HepG2 (cell line): Measurements from ENCODE around the gene NCAPD2. TPM values are rescaled to one million over a fixed set of nuclear protein-coding genes. Genes with fewer than 3 reads are reported as not detected.
A peak's percentile ranks its signal among the peaks of the same experiment; 100 is the strongest.

ENCODE experiments used
- ADNP ChIP-seq: sonication (generic); formaldehyde crosslinking; IDR thresholded peaks from 2 replicates; pipeline ENCODE4 v1.4.0; 2020; ENCODE audit warnings: missing genetic modification reagents
- CBX5 ChIP-seq: sonication (generic); formaldehyde crosslinking; IDR thresholded peaks from 2 replicates; pipeline ENCODE4 v1.4.0; 2020; ENCODE audit warnings: missing genetic modification reagents, borderline replicate concordance
- CC2D1A ChIP-seq: sonication (generic); formaldehyde crosslinking; IDR thresholded peaks from 2 replicates; pipeline ENCODE4 v1.8.1; 2023; ENCODE audit warnings: mild to moderate bottlenecking, missing genetic modification reagents
- HCFC1 ChIP-seq: fragments of 150-350 bp; IDR thresholded peaks from 2 replicates; pipeline ENCODE4 v1.6.1; 2014; ENCODE audit warnings: low read depth, low read length
- HMGA1 ChIP-seq: sonication (generic); formaldehyde crosslinking; conservative IDR thresholded peaks from 2 replicates; pipeline ENCODE4 v1.4.0; 2020; ENCODE audit warnings: missing genetic modification reagents
- HNRNPL ChIP-seq: fragments of 200-400 bp; formaldehyde crosslinking; IDR thresholded peaks from 2 replicates; pipeline ENCODE4 v1.6.1; 2017; ENCODE audit warnings: mild to moderate bottlenecking, low read depth, low read length
- JUNB ChIP-seq: sonication (generic); formaldehyde crosslinking; IDR thresholded peaks from 2 replicates; pipeline ENCODE4 v1.8.0; 2022; ENCODE audit warnings: missing genetic modification reagents, mild to moderate bottlenecking, borderline replicate concordance
- MED13 ChIP-seq: sonication (generic); formaldehyde crosslinking; IDR thresholded peaks from 2 replicates; pipeline ENCODE4 v1.5.0; 2020; ENCODE audit warnings: missing genetic modification reagents
- MTERF4 ChIP-seq: sonication (generic); formaldehyde crosslinking; IDR thresholded peaks from 2 replicates; pipeline ENCODE4 v1.8.0; 2023; ENCODE audit warnings: mild to moderate bottlenecking, missing genetic modification reagents
- NAIF1 ChIP-seq: sonication (generic); formaldehyde crosslinking; IDR thresholded peaks from 2 replicates; pipeline ENCODE4 v1.5.0; 2020; ENCODE audit warnings: mild to moderate bottlenecking, missing genetic modification reagents, borderline replicate concordance
- NFE2 ChIP-seq: sonication (generic); formaldehyde crosslinking; IDR thresholded peaks from 2 replicates; pipeline ENCODE4 v1.4.0; 2020; ENCODE audit warnings: missing genetic modification reagents
- NR2F2 ChIP-seq: IDR thresholded peaks from 2 replicates; pipeline ENCODE4 v1.6.1; 2012; ENCODE audit warnings: low read depth, inconsistent platforms, borderline replicate concordance
- PBX2 ChIP-seq: IDR thresholded peaks from 2 replicates; pipeline ENCODE4 v1.6.1; 2016; ENCODE audit warnings: control low read depth
- RAD21 ChIP-seq: fragments of 450-650 bp; formaldehyde crosslinking; IDR thresholded peaks from 2 replicates; pipeline ENCODE4 v1.5.0; 2020; ENCODE audit warnings: mild to moderate bottlenecking
- SPEN ChIP-seq: sonication (generic); formaldehyde crosslinking; IDR thresholded peaks from 2 replicates; pipeline ENCODE4 v1.5.1; 2020; ENCODE audit warnings: low read depth, mild to moderate bottlenecking, missing genetic modification reagents
- YEATS4 ChIP-seq: sonication (generic); formaldehyde crosslinking; IDR thresholded peaks from 2 replicates; pipeline ENCODE4 v1.4.0; 2020; ENCODE audit warnings: missing genetic modification reagents, borderline replicate concordance
- ZIK1 ChIP-seq: sonication (generic); formaldehyde crosslinking; IDR thresholded peaks from 2 replicates; pipeline ENCODE4 v1.5.0; 2020; ENCODE audit warnings: mild to moderate bottlenecking, low read depth, missing genetic modification reagents, borderline replicate concordance
- ZNF121 ChIP-seq: sonication (generic); formaldehyde crosslinking; IDR thresholded peaks from 2 replicates; pipeline ENCODE4 v1.5.0; 2020; ENCODE audit warnings: mild to moderate bottlenecking, missing genetic modification reagents
- ZNF207 ChIP-seq: fragments of 450-650 bp; IDR thresholded peaks from 2 replicates; pipeline ENCODE4 v1.6.1; 2016; ENCODE audit warnings: antibody characterized with exemption, borderline replicate concordance
- ZNF274 ChIP-seq: sonication (generic); formaldehyde crosslinking; IDR thresholded peaks from 2 replicates; pipeline ENCODE4 v1.5.1; 2020; ENCODE audit warnings: mild to moderate bottlenecking, missing genetic modification reagents
- ZNF33A ChIP-seq: sonication (generic); formaldehyde crosslinking; IDR thresholded peaks from 2 replicates; pipeline ENCODE4 v1.5.1; 2020; ENCODE audit warnings: missing genetic modification reagents, mild to moderate bottlenecking, moderate library complexity, borderline replicate concordance
- ZNF574 ChIP-seq: sonication (generic); formaldehyde crosslinking; IDR thresholded peaks from 2 replicates; pipeline ENCODE4 v1.4.0; 2020; ENCODE audit warnings: missing genetic modification reagents
- ZNF790 ChIP-seq: sonication (generic); formaldehyde crosslinking; IDR thresholded peaks from 2 replicates; pipeline ENCODE4 v1.8.0; 2022; ENCODE audit warnings: missing genetic modification reagents, mild to moderate bottlenecking, borderline replicate concordance
- ZSCAN25 ChIP-seq: sonication (generic); formaldehyde crosslinking; IDR thresholded peaks from 2 replicates; pipeline ENCODE4 v1.8.0; 2022; ENCODE audit warnings: mild to moderate bottlenecking, missing genetic modification reagents
- polyA plus RNA-seq, 8 experiments: library from polyadenylated mRNA; depleted of rRNA in 3 of 8; stranded (reverse) in 7 of 8; unstranded in 1 of 8; fragments of >200 nt; fragmentation: Illumina TruSeq in 4 of 8; extraction: Trizol in 4 of 8; gene quantifications; 2 replicates each; pipeline versions ENCODE4 v1.2.1 to v1.2.3, GENCODE V29; 2011 to 2016; ENCODE audit warnings: low read depth in 4 of 8, missing spikeins in 1 of 8, mixed read lengths in 1 of 8; ENCODE audit not compliant: insufficient read depth in 1 of 8
- total RNA-seq, 5 experiments: library from RNA; depleted of rRNA; stranded (reverse); fragments of >200 nt; fragmentation: Illumina TruSeq; extraction: Trizol; gene quantifications; 2 replicates each; pipeline ENCODE4 v1.2.3, GENCODE V29; 2016; ENCODE audit warnings: low read depth in 1 of 5

The NCAPD2 gene
- total and polyA plus RNA-seq, 2 of the 13 experiments (the other 11 are each of a cell fraction or from before 2014, with no cell fraction given) = 51.1 to 65.6 TPM

- TF ChIP-seq MTERF4 (CRISPR knock-in tag) = no peak
- no peak for TF ChIP-seq HMGA1 (CRISPR knock-in tag)
- no peak for TF ChIP-seq CC2D1A (CRISPR knock-in tag)
- no peak for TF ChIP-seq JUNB (CRISPR knock-in tag)
- peak; percentile 32 for TF ChIP-seq ZNF574 (CRISPR knock-in tag)
- TF ChIP-seq PBX2 (CRISPR knock-in tag) = peak; percentile 86
- no peak for TF ChIP-seq ZIK1 (CRISPR knock-in tag)
- TF ChIP-seq MED13 = 0 out of 2 replicates have a peak, but pooled peaks have one; percentile 4
- no peak for TF ChIP-seq ZNF790 (CRISPR knock-in tag)
- peak; percentile 38; the same call in 1 of the 2 replicates for TF ChIP-seq RAD21 (CRISPR knock-in tag)
- no peak for TF ChIP-seq CBX5
- TF ChIP-seq ZNF207 = no peak
- TF ChIP-seq ZNF274 (CRISPR knock-in tag) = 0 out of 2 replicates have a peak, but pooled peaks have one; percentile 31
- TF ChIP-seq ZNF33A (CRISPR knock-in tag) = no peak
- no peak for TF ChIP-seq SPEN
- no peak for TF ChIP-seq HCFC1
- TF ChIP-seq NR2F2 = no peak
- TF ChIP-seq ZNF121 (CRISPR knock-in tag) = no peak
- TF ChIP-seq ADNP (CRISPR knock-in tag) = no peak
- TF ChIP-seq NAIF1 (CRISPR knock-in tag) = no peak
- TF ChIP-seq ZSCAN25 (CRISPR knock-in tag) = peak; percentile 42; the same call in 1 of the 2 replicates
- TF ChIP-seq YEATS4 (CRISPR knock-in tag) = peak; percentile 47; the same call in 1 of the 2 replicates
- TF ChIP-seq NFE2 = no peak
- no peak for TF ChIP-seq HNRNPL
These were observed 60.5 kb downstream of the NCAPD2 start (continued) for GRCh38 chr12:6554168-6555017.
